ENCODE measurements around the gene HRAS. TPM values are rescaled to one million over a fixed set of nuclear protein-coding genes. Genes with fewer than 3 reads are reported as not detected.

HRAS gene
- total RNA-seq, 2 experiments from 2014 or later, result 46.0 to 48.7 TPM

- H3K4me1 Mint-ChIP-seq, result peaks cover 1% of the 10 kb centered on the region
- no peaks in the 10 kb centered on the region for H3K27me3 Mint-ChIP-seq
- no peaks in the 10 kb centered on the region for H3K9me3 Mint-ChIP-seq
- H3K27ac Mint-ChIP-seq, result no peak overlapping the region
- peaks cover 6% of the 10 kb centered on the region for H3K36me3 Mint-ChIP-seq
- H3K4me3 Mint-ChIP-seq, result no peak overlapping the region
- no peak for DNase-seq
These were observed 44.0 kb downstream of the HRAS start for GRCh38 chr11:491358-491757.

- Mint-ChIP-seq H3K36me3 (peaks cover 6% of the 10 kb centered on the region), H3K27ac (no peak overlapping the region), H3K4me1 (peaks cover 1% of the 10 kb centered on the region), H3K4me3 (no peak overlapping the region), H3K9me3 (no peaks in the 10 kb centered on the region), H3K27me3 (no peaks in the 10 kb centered on the region)
- DNase-seq, result no peak
These were observed 44.5 kb downstream of the HRAS start for GRCh38 chr11:490930-491260.

DNA sequence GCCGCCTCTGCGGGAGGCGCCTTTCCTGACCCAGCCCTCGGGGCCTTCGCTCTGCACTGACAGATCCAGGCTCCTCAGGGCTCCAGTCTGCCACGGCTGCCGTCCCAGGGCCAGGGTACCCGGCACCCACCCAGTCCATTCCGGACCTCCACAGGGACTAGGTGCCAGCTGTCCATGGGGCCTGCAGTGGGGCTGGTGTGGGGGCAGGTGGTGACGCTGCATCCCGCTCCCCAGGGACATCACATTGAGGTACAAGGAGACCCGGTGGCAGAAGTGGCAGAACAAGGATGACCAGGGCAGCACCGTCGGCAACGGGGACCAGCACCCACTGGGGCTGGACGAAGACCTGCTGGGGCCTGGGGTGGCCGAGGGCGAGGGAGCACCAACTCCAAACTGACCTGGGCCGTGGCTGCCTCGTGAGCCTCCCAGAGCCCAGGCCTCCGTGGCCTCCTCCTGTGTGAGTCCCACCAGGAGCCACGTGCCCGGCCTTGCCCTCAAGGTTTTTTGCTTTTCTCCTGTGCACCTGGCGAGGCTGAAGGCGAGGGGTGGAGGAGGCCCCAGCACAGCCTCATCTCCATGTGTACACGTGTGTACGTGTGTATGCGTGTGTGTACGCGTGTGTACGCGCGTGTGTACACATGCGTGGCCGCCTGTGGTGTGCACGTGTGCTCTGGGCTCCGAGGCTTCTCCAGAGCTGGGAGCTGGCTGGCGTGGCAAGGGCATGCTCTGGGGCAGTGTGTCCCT is 45.0 kb downstream of the HRAS start:
- peaks cover 4% of the 10 kb centered on the region for H3K36me3 Mint-ChIP-seq
- no peaks in the 10 kb centered on the region for H3K27me3 Mint-ChIP-seq
- no peaks in the 10 kb centered on the region for H3K4me1 Mint-ChIP-seq
- no peak overlapping the region for H3K27ac Mint-ChIP-seq
- H3K9me3 Mint-ChIP-seq, result no peaks in the 10 kb centered on the region
- no peak for DNase-seq
- no peak overlapping the region for H3K4me3 Mint-ChIP-seq

DNA sequence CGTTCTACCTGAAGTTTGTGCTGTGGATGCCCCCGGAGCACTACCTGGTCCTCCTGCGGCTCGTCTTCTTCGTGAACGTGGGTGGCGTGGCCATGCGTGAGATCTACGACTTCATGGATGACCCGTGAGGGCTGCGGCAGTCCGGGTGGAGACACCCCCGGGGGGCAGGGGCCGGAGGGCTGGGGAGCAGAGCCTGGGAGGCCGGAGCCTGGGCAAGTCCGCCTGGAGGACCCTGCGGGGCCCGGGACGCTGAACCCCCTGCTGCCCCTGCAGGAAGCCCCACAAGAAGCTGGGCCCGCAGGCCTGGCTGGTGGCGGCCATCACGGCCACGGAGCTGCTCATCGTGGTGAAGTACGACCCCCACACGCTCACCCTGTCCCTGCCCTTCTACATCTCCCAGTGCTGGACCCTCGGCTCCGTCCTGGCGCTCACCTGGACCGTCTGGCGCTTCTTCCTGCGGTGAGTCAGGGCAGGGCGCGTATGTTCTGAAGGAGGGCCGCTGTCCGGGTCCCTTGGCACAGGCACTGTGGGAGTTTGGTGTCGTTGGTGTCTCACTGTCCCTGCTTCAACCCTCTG is 45.7 kb downstream of the HRAS start:
- peaks cover 4% of the 10 kb centered on the region for H3K36me3 Mint-ChIP-seq
- no peak overlapping the region for H3K27ac Mint-ChIP-seq
- no peaks in the 10 kb centered on the region for H3K9me3 Mint-ChIP-seq
- H3K27me3 Mint-ChIP-seq, result no peaks in the 10 kb centered on the region
- no peak overlapping the region for H3K4me3 Mint-ChIP-seq
- DNase-seq, result no peak
- no peaks in the 10 kb centered on the region for H3K4me1 Mint-ChIP-seq

GRCh38 chr11:488992-489391 is 46.4 kb downstream of the HRAS start:
- H3K4me1 Mint-ChIP-seq, result no peaks in the 10 kb centered on the region
- DNase-seq, result no peak
- H3K27ac Mint-ChIP-seq, result no peak overlapping the region
- no peaks in the 10 kb centered on the region for H3K27me3 Mint-ChIP-seq
- peaks cover 1% of the 10 kb centered on the region for H3K36me3 Mint-ChIP-seq
- H3K4me3 Mint-ChIP-seq, result no peak overlapping the region
- no peaks in the 10 kb centered on the region for H3K9me3 Mint-ChIP-seq

- Mint-ChIP-seq H3K4me3 (no peak overlapping the region), H3K36me3 (peaks cover 1% of the 10 kb centered on the region), H3K4me1 (no peaks in the 10 kb centered on the region), H3K27ac (no peak overlapping the region), H3K9me3 (no peaks in the 10 kb centered on the region), H3K27me3 (no peaks in the 10 kb centered on the region)
- no peak for DNase-seq
These were observed 46.8 kb downstream of the HRAS start for GRCh38 chr11:488579-488978.

DNA sequence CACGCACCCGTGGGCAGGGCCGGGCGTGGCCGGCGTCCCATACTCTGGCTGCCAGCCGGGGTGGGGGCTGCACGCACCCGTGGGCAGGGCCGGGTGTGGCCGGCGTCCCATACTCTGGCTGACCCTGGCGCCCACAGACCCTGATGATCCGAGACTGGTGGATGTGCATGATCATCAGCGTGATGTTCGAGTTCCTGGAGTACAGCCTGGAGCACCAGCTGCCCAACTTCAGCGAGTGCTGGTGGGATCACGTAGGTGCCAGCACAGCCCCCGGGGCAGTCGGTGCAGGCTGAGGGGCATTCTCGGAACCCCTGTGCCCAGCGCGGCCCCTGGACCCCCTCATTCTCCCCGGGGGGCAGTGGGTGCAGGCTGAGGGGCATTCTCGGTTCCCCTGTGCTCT is 47.3 kb downstream of the HRAS start:
- no peak overlapping the region for H3K4me3 Mint-ChIP-seq
- no peak for DNase-seq
- H3K4me1 Mint-ChIP-seq, result no peaks in the 10 kb centered on the region
- peaks cover 1% of the 10 kb centered on the region for H3K36me3 Mint-ChIP-seq
- H3K27me3 Mint-ChIP-seq, result no peaks in the 10 kb centered on the region
- H3K27ac Mint-ChIP-seq, result no peak overlapping the region
- H3K9me3 Mint-ChIP-seq, result no peaks in the 10 kb centered on the region

- H3K4me3 Mint-ChIP-seq, result no peak overlapping the region
- DNase-seq, result no peak
- no peaks in the 10 kb centered on the region for H3K9me3 Mint-ChIP-seq
- no peaks in the 10 kb centered on the region for H3K27me3 Mint-ChIP-seq
- H3K4me1 Mint-ChIP-seq, result no peaks in the 10 kb centered on the region
- H3K36me3 Mint-ChIP-seq, result peaks cover 1% of the 10 kb centered on the region
- no peak overlapping the region for H3K27ac Mint-ChIP-seq
These were observed 47.8 kb downstream of the HRAS start for GRCh38 chr11:487571-488021.

GRCh38 chr11:486189-486588 is 49.2 kb downstream of the HRAS start:
- H3K4me1 Mint-ChIP-seq, result no peaks in the 10 kb centered on the region
- no peak overlapping the region for H3K27ac Mint-ChIP-seq
- H3K4me3 Mint-ChIP-seq, result no peak overlapping the region
- no peaks in the 10 kb centered on the region for H3K9me3 Mint-ChIP-seq
- no peaks in the 10 kb centered on the region for H3K36me3 Mint-ChIP-seq
- no peak for DNase-seq
- no peaks in the 10 kb centered on the region for H3K27me3 Mint-ChIP-seq

DNA sequence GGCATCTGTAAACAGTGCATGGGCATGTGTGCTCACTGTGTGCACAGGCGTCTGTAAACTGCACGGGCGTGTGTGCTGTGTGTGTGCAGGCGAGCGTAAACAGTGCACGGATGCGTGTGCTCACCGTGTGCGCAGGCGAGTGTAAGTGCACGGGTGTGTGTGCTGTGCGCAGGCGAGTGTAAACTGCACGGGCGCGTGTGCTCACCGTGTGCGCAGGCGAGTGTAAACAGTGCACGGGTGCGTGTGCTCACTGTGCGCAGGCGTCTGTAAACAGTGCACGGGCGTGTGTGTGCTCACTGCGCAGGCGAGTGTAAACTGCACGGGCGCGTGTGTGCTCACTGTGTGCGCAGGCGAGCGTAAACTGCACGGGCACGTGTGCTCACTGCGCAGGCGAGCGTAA is 50.8 kb downstream of the HRAS start:
- no peak for DNase-seq
- H3K27ac Mint-ChIP-seq, result no peak overlapping the region
- H3K36me3 Mint-ChIP-seq, result peaks cover 2% of the 10 kb centered on the region
- no peaks in the 10 kb centered on the region for H3K27me3 Mint-ChIP-seq
- H3K9me3 Mint-ChIP-seq, result no peaks in the 10 kb centered on the region
- H3K4me3 Mint-ChIP-seq, result no peak overlapping the region
- no peaks in the 10 kb centered on the region for H3K4me1 Mint-ChIP-seq

Other genes starting within 250 kb of the HRAS start
- 100 to 1,000 TPM; 206 to 209 TPM for gene PGGHG, start 246.4 kb downstream of the HRAS start, total RNA-seq
- not detected for gene IFITM5, start 236.1 kb downstream of the HRAS start, total RNA-seq
- gene IFITM2, start 227.8 kb downstream of the HRAS start, total RNA-seq, result 100 to 1,000 TPM; 474 to 496 TPM
- gene IFITM1, start 221.5 kb downstream of the HRAS start, total RNA-seq, result 100 to 1,000 TPM; 345 to 356 TPM
- gene IFITM3, start 214.7 kb downstream of the HRAS start, total RNA-seq, result 10 to 100 TPM; 93.0 to 96.1 TPM
- gene B4GALNT4, start 166.1 kb downstream of the HRAS start, total RNA-seq, result 1 to 10 TPM; 1.1 to 1.9 TPM
- gene PKP3, start 141.4 kb downstream of the HRAS start, total RNA-seq, result not detected
- 10 to 100 TPM; 26.4 to 27.2 TPM for gene SIGIRR, start 120.6 kb downstream of the HRAS start, total RNA-seq
- gene ANO9, start 93.6 kb downstream of the HRAS start, total RNA-seq, result 10 to 100 TPM; 22.2 to 22.9 TPM
- gene PTDSS2, start 85.3 kb downstream of the HRAS start, total RNA-seq, result 10 to 100 TPM; 17.3 to 18.2 TPM
- gene RNH1, start 28.3 kb downstream of the HRAS start, total RNA-seq, result 10 to 100 TPM; 94.7 to 97.2 TPM
- 1 to 10 TPM; 1.4 to 2.2 TPM for gene LRRC56, start 2.0 kb upstream of the HRAS start, total RNA-seq
- 1 to 10 TPM; 1.2 to 1.3 TPM for gene LMNTD2, start 25.2 kb upstream of the HRAS start, total RNA-seq
- 10 to 100 TPM in 1 of 2 experiments, 1 to 10 TPM in 1; 9.8 to 11.5 TPM for gene RASSF7, start 25.4 kb upstream of the HRAS start, total RNA-seq
- 10 to 100 TPM; 42.3 to 44.3 TPM for gene PHRF1, start 40.9 kb upstream of the HRAS start, total RNA-seq
- gene IRF7, start 80.4 kb upstream of the HRAS start, total RNA-seq, result 10 to 100 TPM; 60.6 to 61.2 TPM
- not detected for gene CDHR5, start 89.4 kb upstream of the HRAS start, total RNA-seq
- not detected for gene SCT, start 91.6 kb upstream of the HRAS start, total RNA-seq
- gene DRD4, start 101.7 kb upstream of the HRAS start, total RNA-seq, result under 1 TPM; 0.26 to 0.37 TPM
- gene DEAF1, start 159.6 kb upstream of the HRAS start, total RNA-seq, result 10 to 100 TPM; 46.1 to 49.7 TPM
- gene TMEM80, start 160.2 kb upstream of the HRAS start, total RNA-seq, result 1 to 10 TPM; 7.6 to 9.2 TPM
- gene EPS8L2, start 170.7 kb upstream of the HRAS start, total RNA-seq, result 10 to 100 TPM; 13.3 to 15.9 TPM
- 100 to 1,000 TPM; 231 to 243 TPM for gene TALDO1, start 211.9 kb upstream of the HRAS start, total RNA-seq
- 10 to 100 TPM; 47.7 to 51.9 TPM for gene GATD1, start 241.9 kb upstream of the HRAS start, total RNA-seq

All from activated naive CD8-positive, alpha-beta T cell treated with anti-CD3 and anti-CD28 coated beads for 36 hours (primary cell).